ENCODE measurements around the gene RGS19.

- TF ChIP-seq CTCF (conservative IDR thresholded peaks at IDR 0.05; ENCODE audit: low read depth, low read length) (no peak), EZH2 (IDR thresholded peaks at IDR 0.05; ENCODE audit: borderline replicate concordance, low read depth, low read length, poor library complexity, severe bottlenecking) (no peak)
Measured at GRCh38 chr20:64055396-64055892, 23.9 kb downstream of the RGS19 start.
